SK-N-SH (cell line): ENCODE results near the gene JOSD2.

Source experiments
- EP300 ChIP-seq, 2 experiments: IDR thresholded peaks; 2 replicates each; pipeline versions ENCODE4 v1.4.0 to v1.6.1; 2012; ENCODE audit warnings: borderline replicate concordance in 1 of 2, low read depth in 1 of 2, low read length in 1 of 2
- MXI1 ChIP-seq: IDR thresholded peaks from 2 replicates; pipeline ENCODE4 v1.6.1; 2012; ENCODE audit warnings: mild to moderate bottlenecking, low read depth, low read length, improper control_type of control experiment
- NFIC ChIP-seq: IDR thresholded peaks from 2 replicates; pipeline ENCODE4 v1.4.0; 2012; ENCODE audit warnings: borderline replicate concordance
- POLR2AphosphoS5 ChIP-seq: IDR thresholded peaks from 2 replicates; pipeline ENCODE4 v1.6.1; 2012; ENCODE audit warnings: low read depth, low read length
- SIN3A ChIP-seq: IDR thresholded peaks from 2 replicates; pipeline ENCODE4 v1.6.1; 2012; ENCODE audit warnings: low read depth, mild to moderate bottlenecking, low read length, moderate library complexity, borderline replicate concordance
- SMC3 ChIP-seq: IDR thresholded peaks from 2 replicates; pipeline ENCODE4 v1.6.1; 2012; ENCODE audit warnings: low read depth, low read length, improper control_type of control experiment
- TEAD4 ChIP-seq: IDR thresholded peaks from 2 replicates; pipeline ENCODE4 v1.4.0; 2012; ENCODE audit warnings: mild to moderate bottlenecking, borderline replicate concordance; ENCODE audit not compliant: insufficient read depth
- YY1 ChIP-seq: IDR thresholded peaks from 2 replicates; pipeline ENCODE4 v1.4.0; 2012; ENCODE audit warnings: low read depth, mild to moderate bottlenecking
- TF ChIP-seq, protein P1 (sequence below): fragments of 200-600 bp; sonication (generic); IDR thresholded peaks from 2 replicates; pipeline ENCODE4 v1.6.1; 2017; ENCODE audit warnings: antibody characterized with exemption, mild to moderate bottlenecking, moderate library complexity

GRCh38 chr19:50476907-50477238, 34.1 kb downstream of the JOSD2 start:
- TF ChIP-seq YY1 (no peak), TEAD4 (no peak), SIN3A (no peak), POLR2AphosphoS5 (no peak), SMC3 (no peak), MXI1 (no peak), EP300 (IDR thresholded peaks at IDR 0.05; ENCODE audit: borderline replicate concordance in 1 of 2, low read depth in 1 of 2, low read length in 1 of 2) (no peak), NFIC (no peak)
- TF ChIP-seq, protein P1, sequence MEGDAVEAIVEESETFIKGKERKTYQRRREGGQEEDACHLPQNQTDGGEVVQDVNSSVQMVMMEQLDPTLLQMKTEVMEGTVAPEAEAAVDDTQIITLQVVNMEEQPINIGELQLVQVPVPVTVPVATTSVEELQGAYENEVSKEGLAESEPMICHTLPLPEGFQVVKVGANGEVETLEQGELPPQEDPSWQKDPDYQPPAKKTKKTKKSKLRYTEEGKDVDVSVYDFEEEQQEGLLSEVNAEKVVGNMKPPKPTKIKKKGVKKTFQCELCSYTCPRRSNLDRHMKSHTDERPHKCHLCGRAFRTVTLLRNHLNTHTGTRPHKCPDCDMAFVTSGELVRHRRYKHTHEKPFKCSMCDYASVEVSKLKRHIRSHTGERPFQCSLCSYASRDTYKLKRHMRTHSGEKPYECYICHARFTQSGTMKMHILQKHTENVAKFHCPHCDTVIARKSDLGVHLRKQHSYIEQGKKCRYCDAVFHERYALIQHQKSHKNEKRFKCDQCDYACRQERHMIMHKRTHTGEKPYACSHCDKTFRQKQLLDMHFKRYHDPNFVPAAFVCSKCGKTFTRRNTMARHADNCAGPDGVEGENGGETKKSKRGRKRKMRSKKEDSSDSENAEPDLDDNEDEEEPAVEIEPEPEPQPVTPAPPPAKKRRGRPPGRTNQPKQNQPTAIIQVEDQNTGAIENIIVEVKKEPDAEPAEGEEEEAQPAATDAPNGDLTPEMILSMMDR: no peak
